GM21723 (cell line): ENCODE measurements around the gene ULK4.

Experiments
- ATAC-seq: cut with Tn5 transposase; IDR thresholded peaks from one replicate; pipeline ENCODE4 v1.9.1; 2021; ENCODE audit warnings: mild to moderate bottlenecking, moderate library complexity; ENCODE audit not compliant: unreplicated experiment

The ULK4 gene

GRCh38 chr3:41519746-41520145 is 442.2 kb downstream of the ULK4 start:
- no peak for ATAC-seq

GRCh38 chr3:41518626-41519025 is 443.3 kb downstream of the ULK4 start:
- ATAC-seq: no peak

GRCh38 chr3:41508063-41508696 is 453.7 kb downstream of the ULK4 start:
- ATAC-seq: no peak

- ATAC-seq: no peak
These were observed 454.4 kb downstream of the ULK4 start for GRCh38 chr3:41507336-41508062.

- no peak for ATAC-seq
These were observed 457.8 kb downstream of the ULK4 start for GRCh38 chr3:41503998-41504623.

- ATAC-seq: no peak
These were observed 459.4 kb downstream of the ULK4 start for GRCh38 chr3:41502481-41502880.

- no peak for ATAC-seq
These were observed 459.9 kb downstream of the ULK4 start for GRCh38 chr3:41502023-41502422.

GRCh38 chr3:41498847-41499246 is 463.1 kb downstream of the ULK4 start:
- no peak for ATAC-seq

- no peak for ATAC-seq
These were observed 471.5 kb downstream of the ULK4 start for GRCh38 chr3:41490360-41490759.

GRCh38 chr3:41489231-41489630 is 472.7 kb downstream of the ULK4 start:
- ATAC-seq: no peak

GRCh38 chr3:41488501-41488900 is 473.4 kb downstream of the ULK4 start:
- no peak for ATAC-seq

- ATAC-seq: no peak
These were observed 476.4 kb downstream of the ULK4 start for GRCh38 chr3:41485484-41485883.

- no peak for ATAC-seq
These were observed 479.8 kb downstream of the ULK4 start for GRCh38 chr3:41482134-41482533.

- no peak for ATAC-seq
These were observed 483.6 kb downstream of the ULK4 start for GRCh38 chr3:41478278-41478677.

- ATAC-seq: no peak
These were observed 484.4 kb downstream of the ULK4 start for GRCh38 chr3:41477399-41478014.

GRCh38 chr3:41469083-41469482 is 492.8 kb downstream of the ULK4 start:
- no peak for ATAC-seq

GRCh38 chr3:41467481-41467880 is 494.4 kb downstream of the ULK4 start:
- no peak for ATAC-seq

GRCh38 chr3:41464858-41465257 is 497.0 kb downstream of the ULK4 start:
- ATAC-seq: no peak

- ATAC-seq: no peak
These were observed 497.5 kb downstream of the ULK4 start for GRCh38 chr3:41464401-41464800.

GRCh38 chr3:41462103-41462691 is 499.7 kb downstream of the ULK4 start:
- ATAC-seq: no peak

GRCh38 chr3:41460736-41461135 is 501.2 kb downstream of the ULK4 start:
- ATAC-seq: no peak
